Neural progenitor cell (in vitro differentiated cells): Measurements from ENCODE around the gene BLVRA.

Experiments
- CTCF ChIP-seq: fragments of 200-600 bp; sonication (generic); IDR thresholded peaks from 2 replicates; pipeline ENCODE4 v1.5.1; 2017; ENCODE audit warnings: antibody characterized with exemption, mild to moderate bottlenecking
- EZH2phosphoT487 ChIP-seq: fragments of 200-600 bp; sonication (generic); IDR thresholded peaks from 2 replicates; pipeline ENCODE4 v1.6.1; 2017; ENCODE audit warnings: antibody characterized with exemption

GRCh38 chr7:43834463-43835251 is 76.2 kb downstream of the BLVRA start:
- TF ChIP-seq CTCF (no peak), EZH2phosphoT487 (no peak)
